Body of pancreas (tissue), 4 donors: ENCODE measurements around the gene HSPH1.

Experiments used
- POLR2A ChIP-seq, 3 donors: fragments of 450-650 bp; IDR thresholded peaks; one replicate each; pipeline ENCODE4 v1.6.1; 2016; ENCODE audit warnings: antibody characterized with exemption in 3 of 3, mild to moderate bottlenecking in 2 of 3
- TF ChIP-seq, protein P1 (sequence below), 7 experiments: fragments of 450-650 bp in 4 of 7; fragments of 200-600 bp in 3 of 7; sonication (generic) in 3 of 7; IDR thresholded peaks; one replicate each; pipeline ENCODE4 v1.5.1; 2016 to 2019; ENCODE audit warnings: antibody characterized with exemption in 7 of 7

- TF ChIP-seq, protein P1, sequence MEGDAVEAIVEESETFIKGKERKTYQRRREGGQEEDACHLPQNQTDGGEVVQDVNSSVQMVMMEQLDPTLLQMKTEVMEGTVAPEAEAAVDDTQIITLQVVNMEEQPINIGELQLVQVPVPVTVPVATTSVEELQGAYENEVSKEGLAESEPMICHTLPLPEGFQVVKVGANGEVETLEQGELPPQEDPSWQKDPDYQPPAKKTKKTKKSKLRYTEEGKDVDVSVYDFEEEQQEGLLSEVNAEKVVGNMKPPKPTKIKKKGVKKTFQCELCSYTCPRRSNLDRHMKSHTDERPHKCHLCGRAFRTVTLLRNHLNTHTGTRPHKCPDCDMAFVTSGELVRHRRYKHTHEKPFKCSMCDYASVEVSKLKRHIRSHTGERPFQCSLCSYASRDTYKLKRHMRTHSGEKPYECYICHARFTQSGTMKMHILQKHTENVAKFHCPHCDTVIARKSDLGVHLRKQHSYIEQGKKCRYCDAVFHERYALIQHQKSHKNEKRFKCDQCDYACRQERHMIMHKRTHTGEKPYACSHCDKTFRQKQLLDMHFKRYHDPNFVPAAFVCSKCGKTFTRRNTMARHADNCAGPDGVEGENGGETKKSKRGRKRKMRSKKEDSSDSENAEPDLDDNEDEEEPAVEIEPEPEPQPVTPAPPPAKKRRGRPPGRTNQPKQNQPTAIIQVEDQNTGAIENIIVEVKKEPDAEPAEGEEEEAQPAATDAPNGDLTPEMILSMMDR (IDR thresholded peaks at IDR 0.05), result no peak
- TF ChIP-seq POLR2A (IDR thresholded peaks at IDR 0.05), result no peak
Observed at GRCh38 chr13:31209841-31210210, 48.1 kb upstream of the HSPH1 start.
